ENCODE data around the gene SDHAF1. TPM values are rescaled to one million over a fixed set of nuclear protein-coding genes. Genes with fewer than 3 reads are reported as not detected.

The SDHAF1 gene
- total RNA-seq, 1 experiment from 2014 or later, result 21.0 TPM

GRCh38 chr19:35988824-35989223 is 6.2 kb upstream of the SDHAF1 start:
- ChIA-PET RAD21 (ENCODE audit: low non-redundant PET in 1 of 2, low total read pairs in 2 of 2, uncharacterized antibody in 2 of 2, unreplicated experiment in 2 of 2) (no interaction called here), CTCF (no interaction called here), POLR2A (no interaction called here)
- DNase-seq (ENCODE audit: low read depth, low spot score), result no peak
- no peak for ATAC-seq
- Histone ChIP-seq H2AFZ (ENCODE audit: low read depth, low read length, poor library complexity, severe bottlenecking) (no peak overlapping the region), H3K27ac (ENCODE audit: low read depth, low read length) (no peak overlapping the region), H3K4me3 (replicated peaks in 1 of 2; ENCODE audit: low read depth in 1 of 2, low read length in 2 of 2) (no peak overlapping the region), H3K79me2 (ENCODE audit: insufficient read depth, low read length) (no peaks in the 10 kb centered on the region), H3K27me3 (ENCODE audit: insufficient read depth, low read length) (no peaks in the 10 kb centered on the region), H3K4me2 (ENCODE audit: low read length) (no peak overlapping the region), H3K36me3 (ENCODE audit: control insufficient read depth in 1 of 2, insufficient read depth in 2 of 2, low read length in 2 of 2) (no peaks in the 10 kb centered on the region), H3K9me2 (ENCODE audit: insufficient read depth) (no peaks in the 10 kb centered on the region), H3K9me3 (ENCODE audit: control insufficient read depth in 1 of 2, insufficient read depth in 1 of 2, low read depth in 1 of 2, low read length in 2 of 2) (no peaks in the 10 kb centered on the region), H4K20me1 (ENCODE audit: insufficient read depth) (no peaks in the 10 kb centered on the region), H3K9ac (ENCODE audit: low read length) (no peak overlapping the region), H3K4me1 (ENCODE audit: control insufficient read depth in 1 of 2, insufficient read depth in 2 of 2, low read length in 2 of 2) (peaks cover 9 to 19% of the 10 kb centered on the region in 2 experiments; a peak in 3 of 4 replicates)
- BruUV-seq (replicated peaks), result no TSS peak
- no peak for TF ChIP-seq CEBPB (IDR thresholded peaks at IDR 0.05; ENCODE audit: low read depth)
- intact Hi-C loops (cut with micrococcal nuclease), result no loop called here

- H3K79me2 ChIP-seq (ENCODE audit: insufficient read depth, low read length), result no peaks in the 10 kb centered on the region; the same call in 1 of the 2 replicates
- DNase-seq (ENCODE audit: low read depth, low spot score), result no peak
- H3K9me2 ChIP-seq (ENCODE audit: insufficient read depth), result no peaks in the 10 kb centered on the region
- H3K4me3 ChIP-seq (replicated peaks in 1 of 2; ENCODE audit: low read depth in 1 of 2, low read length in 2 of 2), result no peak overlapping the region
- H3K4me1 ChIP-seq (ENCODE audit: control insufficient read depth in 1 of 2, insufficient read depth in 2 of 2, low read length in 2 of 2), result peaks cover 12 to 27% of the 10 kb centered on the region in 2 experiments; a peak in 3 of 4 replicates
- TF ChIP-seq TCF7L2 (IDR thresholded peaks at IDR 0.05; ENCODE audit: borderline replicate concordance, extremely low read depth, insufficient read depth, insufficient read length) (no peak), EZH2phosphoT487 (IDR thresholded peaks at IDR 0.05; ENCODE audit: borderline replicate concordance) (no peak), CBX3 (IDR thresholded peaks at IDR 0.05; ENCODE audit: low read depth) (no peak), SP1 (IDR thresholded peaks at IDR 0.05; ENCODE audit: low read depth) (no peak), YY1 (IDR thresholded peaks at IDR 0.05; ENCODE audit: extremely low read depth, insufficient replicate concordance, low read depth, low read length) (no peak), FOSL1 (IDR thresholded peaks at IDR 0.05; ENCODE audit: low read depth) (no peak), CEBPB (IDR thresholded peaks at IDR 0.05; ENCODE audit: low read depth) (no peak), RAD21 (IDR thresholded peaks at IDR 0.05; ENCODE audit: low read depth) (no peak), POLR2A (IDR thresholded peaks at IDR 0.05; ENCODE audit: borderline replicate concordance, extremely low read depth, insufficient read depth, insufficient read length) (no peak), MAX (IDR thresholded peaks at IDR 0.05) (no peak)
- TF ChIP-seq, protein P1, sequence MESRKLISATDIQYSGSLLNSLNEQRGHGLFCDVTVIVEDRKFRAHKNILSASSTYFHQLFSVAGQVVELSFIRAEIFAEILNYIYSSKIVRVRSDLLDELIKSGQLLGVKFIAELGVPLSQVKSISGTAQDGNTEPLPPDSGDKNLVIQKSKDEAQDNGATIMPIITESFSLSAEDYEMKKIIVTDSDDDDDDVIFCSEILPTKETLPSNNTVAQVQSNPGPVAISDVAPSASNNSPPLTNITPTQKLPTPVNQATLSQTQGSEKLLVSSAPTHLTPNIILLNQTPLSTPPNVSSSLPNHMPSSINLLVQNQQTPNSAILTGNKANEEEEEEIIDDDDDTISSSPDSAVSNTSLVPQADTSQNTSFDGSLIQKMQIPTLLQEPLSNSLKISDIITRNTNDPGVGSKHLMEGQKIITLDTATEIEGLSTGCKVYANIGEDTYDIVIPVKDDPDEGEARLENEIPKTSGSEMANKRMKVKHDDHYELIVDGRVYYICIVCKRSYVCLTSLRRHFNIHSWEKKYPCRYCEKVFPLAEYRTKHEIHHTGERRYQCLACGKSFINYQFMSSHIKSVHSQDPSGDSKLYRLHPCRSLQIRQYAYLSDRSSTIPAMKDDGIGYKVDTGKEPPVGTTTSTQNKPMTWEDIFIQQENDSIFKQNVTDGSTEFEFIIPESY (IDR thresholded peaks at IDR 0.05; ENCODE audit: extremely low read depth, insufficient replicate concordance, low read length), result no peak
- H3K4me2 ChIP-seq (ENCODE audit: low read length), result no peak overlapping the region
- H2AFZ ChIP-seq (ENCODE audit: low read depth, low read length, poor library complexity, severe bottlenecking), result no peak overlapping the region
- ChIA-PET POLR2A (no interaction called here), CTCF (no interaction called here), RAD21 (ENCODE audit: low non-redundant PET in 1 of 2, low total read pairs in 2 of 2, uncharacterized antibody in 2 of 2, unreplicated experiment in 2 of 2) (no interaction called here)
- no TSS peak for BruUV-seq (replicated peaks)
- intact Hi-C loops (cut with micrococcal nuclease), result no loop called here
- H3K9ac ChIP-seq (ENCODE audit: low read length), result no peak overlapping the region
- H3K27ac ChIP-seq (ENCODE audit: low read depth, low read length), result no peak overlapping the region
- no peak for ATAC-seq
- no peaks in the 10 kb centered on the region for H3K36me3 ChIP-seq (ENCODE audit: control insufficient read depth in 1 of 2, insufficient read depth in 2 of 2, low read length in 2 of 2)
- H4K20me1 ChIP-seq (ENCODE audit: insufficient read depth), result no peaks in the 10 kb centered on the region
- no peaks in the 10 kb centered on the region for H3K27me3 ChIP-seq (ENCODE audit: insufficient read depth, low read length)
- H3K9me3 ChIP-seq (ENCODE audit: control insufficient read depth in 1 of 2, insufficient read depth in 1 of 2, low read depth in 1 of 2, low read length in 2 of 2), result no peaks in the 10 kb centered on the region
Observed at GRCh38 chr19:35990156-35990555, 4.8 kb upstream of the SDHAF1 start.
